Kidney capillary endothelial cell (primary cell): ENCODE data around the gene DIAPH3.
"Not testable (repeated sequence)": the region's sequence is repeated elsewhere in the genome, so short reads cannot be mapped to it uniquely, and the experiment has no call there.

Experiments used
- DNase-seq: peaks from one replicate; pipeline ENCODE4 v3.0.0-alpha.2; 2018; ENCODE audit warnings: low spot score

DIAPH3 gene, protein sequence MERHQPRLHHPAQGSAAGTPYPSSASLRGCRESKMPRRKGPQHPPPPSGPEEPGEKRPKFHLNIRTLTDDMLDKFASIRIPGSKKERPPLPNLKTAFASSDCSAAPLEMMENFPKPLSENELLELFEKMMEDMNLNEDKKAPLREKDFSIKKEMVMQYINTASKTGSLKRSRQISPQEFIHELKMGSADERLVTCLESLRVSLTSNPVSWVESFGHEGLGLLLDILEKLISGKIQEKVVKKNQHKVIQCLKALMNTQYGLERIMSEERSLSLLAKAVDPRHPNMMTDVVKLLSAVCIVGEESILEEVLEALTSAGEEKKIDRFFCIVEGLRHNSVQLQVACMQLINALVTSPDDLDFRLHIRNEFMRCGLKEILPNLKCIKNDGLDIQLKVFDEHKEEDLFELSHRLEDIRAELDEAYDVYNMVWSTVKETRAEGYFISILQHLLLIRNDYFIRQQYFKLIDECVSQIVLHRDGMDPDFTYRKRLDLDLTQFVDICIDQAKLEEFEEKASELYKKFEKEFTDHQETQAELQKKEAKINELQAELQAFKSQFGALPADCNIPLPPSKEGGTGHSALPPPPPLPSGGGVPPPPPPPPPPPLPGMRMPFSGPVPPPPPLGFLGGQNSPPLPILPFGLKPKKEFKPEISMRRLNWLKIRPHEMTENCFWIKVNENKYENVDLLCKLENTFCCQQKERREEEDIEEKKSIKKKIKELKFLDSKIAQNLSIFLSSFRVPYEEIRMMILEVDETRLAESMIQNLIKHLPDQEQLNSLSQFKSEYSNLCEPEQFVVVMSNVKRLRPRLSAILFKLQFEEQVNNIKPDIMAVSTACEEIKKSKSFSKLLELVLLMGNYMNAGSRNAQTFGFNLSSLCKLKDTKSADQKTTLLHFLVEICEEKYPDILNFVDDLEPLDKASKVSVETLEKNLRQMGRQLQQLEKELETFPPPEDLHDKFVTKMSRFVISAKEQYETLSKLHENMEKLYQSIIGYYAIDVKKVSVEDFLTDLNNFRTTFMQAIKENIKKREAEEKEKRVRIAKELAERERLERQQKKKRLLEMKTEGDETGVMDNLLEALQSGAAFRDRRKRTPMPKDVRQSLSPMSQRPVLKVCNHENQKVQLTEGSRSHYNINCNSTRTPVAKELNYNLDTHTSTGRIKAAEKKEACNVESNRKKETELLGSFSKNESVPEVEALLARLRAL

DNA sequence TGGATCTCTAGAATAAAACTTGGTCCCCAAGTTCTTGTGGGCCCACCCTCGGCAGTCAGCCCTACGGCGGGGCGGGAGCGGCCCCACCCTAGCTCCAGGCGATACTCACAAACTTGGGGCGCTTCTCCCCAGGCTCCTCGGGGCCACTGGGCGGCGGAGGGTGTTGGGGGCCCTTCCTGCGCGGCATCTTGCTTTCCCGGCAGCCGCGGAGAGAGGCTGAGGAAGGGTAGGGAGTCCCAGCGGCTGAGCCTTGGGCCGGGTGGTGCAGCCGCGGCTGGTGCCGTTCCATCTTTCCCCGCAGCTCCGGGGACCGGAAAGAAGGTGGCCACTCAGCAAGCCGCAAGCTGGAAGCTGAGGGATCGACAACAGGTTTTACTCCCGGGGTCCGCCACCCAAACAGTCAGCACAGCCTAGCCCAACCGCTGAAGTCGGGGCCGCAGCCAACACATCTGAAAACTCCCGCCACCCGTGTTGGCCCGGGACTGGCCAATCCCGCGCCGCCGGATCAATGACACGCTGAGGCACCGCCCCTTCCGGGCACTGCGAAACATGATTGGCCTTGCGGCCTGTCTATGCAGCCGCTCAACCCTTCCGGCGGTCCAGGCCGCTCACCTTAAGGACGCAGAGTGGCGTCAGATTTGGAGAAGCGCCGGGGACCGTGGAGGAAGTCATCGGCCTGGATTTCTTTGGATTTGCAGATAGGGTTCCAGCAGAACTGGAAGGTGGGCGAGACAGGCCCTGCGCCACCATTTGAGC lies at the start of gene DIAPH3:
Gene DIAPH3, minus strand, starts transcription at position 451 of the 756 bp plus-strand sequence. Its CDS starts 162 bp downstream, at position 289.
- peak; percentile 91 for DNase-seq

DNA sequence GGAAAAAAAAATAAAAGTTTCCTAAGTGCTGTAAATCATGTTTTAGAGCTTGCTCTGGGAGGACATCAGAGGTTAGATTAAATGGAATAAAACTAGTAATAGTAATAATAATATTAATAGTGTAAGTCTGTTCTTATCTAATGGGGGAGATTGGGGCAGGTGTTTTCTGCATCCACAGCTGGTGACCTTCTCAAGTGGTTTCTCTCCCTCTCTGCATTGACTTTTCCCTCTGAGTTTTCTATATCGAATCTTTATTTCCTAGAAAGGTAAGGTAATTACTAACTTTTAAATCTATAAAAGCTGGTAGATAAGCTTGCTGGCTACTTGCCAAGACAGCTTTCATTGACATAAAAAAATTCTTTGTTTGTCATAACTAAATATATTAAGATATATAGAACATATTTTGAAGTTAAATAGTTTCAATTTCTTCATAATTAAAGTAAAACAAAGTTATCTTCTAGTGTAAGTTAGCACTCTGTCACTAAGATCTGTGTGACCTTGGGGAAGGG lies 49.6 kb upstream of the DIAPH3 start:
- no peak for DNase-seq

DNA sequence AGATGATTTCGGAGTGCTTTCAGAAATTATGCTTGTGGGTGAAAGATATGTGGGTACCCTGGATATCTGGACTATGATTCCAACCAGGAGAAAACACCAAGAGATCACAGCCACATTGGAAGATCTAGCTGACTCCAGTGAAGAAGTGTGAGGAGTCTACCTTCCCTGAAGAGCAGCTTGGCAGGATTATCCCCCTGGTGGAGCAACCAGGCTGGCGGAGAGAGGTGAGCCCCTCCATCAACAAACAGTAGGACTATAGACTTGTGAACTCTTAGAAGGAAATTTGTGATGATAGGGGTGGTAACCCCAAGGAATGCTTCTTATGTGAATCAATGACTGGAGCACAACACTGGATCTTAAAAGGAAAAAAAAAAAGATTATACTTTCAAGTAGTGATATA lies 47.8 kb upstream of the DIAPH3 start:
- no peak for DNase-seq

DNA sequence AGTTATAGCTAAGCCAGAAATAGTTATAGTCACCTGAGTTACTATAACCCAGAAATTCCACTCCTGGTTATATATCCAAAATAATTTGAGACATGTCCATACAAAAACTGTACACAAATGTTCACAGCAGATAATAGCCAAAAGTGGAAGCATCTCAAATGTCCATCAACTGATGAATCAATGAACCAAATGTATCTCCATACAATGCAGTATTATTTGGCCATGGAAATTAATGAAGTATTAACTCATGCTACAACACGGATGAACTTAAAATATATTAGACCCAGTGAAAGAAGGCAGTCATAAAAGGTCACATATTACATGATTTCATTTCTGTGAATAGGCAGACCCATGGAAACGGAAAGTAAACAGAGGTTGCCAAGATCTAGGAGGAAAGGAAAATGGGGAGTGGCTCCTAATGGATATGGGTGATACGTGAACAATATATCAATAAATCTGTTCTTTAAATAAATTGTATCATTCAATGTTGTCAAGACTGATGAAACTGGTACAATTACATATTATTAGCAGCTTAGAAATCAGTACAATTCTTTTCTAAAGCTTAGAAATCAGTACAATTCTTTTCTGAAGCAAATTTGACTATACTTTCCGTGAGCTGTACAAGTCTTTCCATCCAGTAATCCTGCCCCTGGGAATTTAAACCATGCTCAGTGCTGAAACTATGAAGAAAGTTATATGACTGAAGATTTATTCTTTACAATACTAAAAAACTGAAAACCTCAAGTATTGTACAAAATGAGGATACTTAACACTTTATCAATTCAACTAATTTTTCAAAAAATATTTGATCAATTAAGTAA lies 47.0 kb upstream of the DIAPH3 start:
- no peak for DNase-seq

DNA sequence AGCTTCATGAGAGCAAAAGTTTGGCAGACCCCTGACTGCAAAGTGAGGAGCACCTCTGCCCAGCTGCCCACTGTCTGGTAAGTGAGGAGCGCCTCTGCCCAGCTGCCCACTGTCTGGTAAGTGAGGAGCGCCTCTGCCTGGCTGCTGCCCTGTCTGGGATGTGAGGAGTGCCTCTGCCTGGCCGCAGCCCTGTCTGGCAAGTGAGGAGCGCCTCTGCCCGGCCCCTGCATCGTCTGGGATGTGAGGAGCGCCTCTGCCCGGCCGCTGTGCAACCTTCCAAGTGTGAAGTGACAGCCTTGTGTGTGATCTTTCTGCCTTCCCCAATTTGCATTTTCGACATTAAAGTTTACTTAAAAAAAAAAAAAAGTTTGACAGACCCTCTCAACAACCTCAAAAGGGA lies 41.8 kb upstream of the DIAPH3 start:
- DNase-seq, result not testable (repeated sequence)

DNA sequence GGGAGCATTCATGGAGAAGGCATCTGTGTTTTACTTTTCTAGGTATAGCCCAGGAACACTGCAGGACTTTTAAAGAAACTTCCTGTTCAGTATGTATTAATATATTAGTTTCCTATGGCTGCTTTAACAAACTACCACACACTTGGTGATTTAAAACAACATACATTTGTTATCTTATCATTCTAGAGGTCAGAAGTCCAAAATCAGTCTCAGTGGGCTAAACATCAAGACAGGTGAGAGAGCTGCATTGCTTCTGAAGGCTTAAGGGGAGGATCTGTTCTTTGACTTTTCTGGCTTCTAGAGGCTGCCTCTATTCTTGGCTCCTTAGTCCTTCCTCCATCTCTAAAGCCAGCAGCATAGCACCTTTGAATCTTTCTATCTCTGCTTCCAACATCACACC lies 37.6 kb upstream of the DIAPH3 start:
- no peak for DNase-seq

DNA sequence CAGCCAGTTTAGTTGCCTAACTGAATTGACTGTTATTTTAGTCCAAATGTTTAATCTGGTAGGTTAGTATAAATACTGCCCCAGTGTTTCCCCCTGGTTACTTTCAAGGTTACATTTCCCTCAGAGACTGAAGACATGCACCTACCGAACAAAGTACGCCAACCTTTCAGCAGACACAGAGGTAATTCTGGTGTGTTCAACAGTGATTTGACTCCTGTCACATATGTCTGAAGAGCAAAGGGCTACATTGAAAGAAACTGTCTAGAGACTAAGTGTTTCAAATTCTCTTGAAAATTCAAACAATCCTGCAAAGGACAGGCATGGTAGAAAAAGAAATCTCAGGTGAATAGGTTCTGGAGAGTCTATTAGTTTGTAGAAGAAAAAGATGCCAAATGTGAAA lies 32.2 kb upstream of the DIAPH3 start:
- not testable (repeated sequence) for DNase-seq

DNA sequence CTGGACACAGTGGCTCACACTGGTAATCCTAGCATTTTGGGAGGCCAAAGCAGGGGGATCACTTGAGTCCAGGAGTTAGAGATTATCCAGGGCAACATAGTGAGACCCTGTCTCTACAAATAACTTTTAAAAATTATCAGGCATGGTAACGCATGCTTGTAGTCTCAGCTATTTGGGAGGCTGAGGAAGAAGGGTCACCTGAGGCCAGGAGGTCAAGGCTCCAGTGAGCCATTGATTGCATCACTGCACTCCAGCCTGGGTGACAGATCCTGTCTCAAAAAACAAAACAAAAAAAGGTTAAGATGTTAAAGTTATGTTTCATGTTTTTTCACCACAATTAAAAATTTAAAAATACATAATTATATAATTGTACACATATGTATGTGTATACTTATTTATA lies 19.2 kb upstream of the DIAPH3 start:
- no peak for DNase-seq

DNA sequence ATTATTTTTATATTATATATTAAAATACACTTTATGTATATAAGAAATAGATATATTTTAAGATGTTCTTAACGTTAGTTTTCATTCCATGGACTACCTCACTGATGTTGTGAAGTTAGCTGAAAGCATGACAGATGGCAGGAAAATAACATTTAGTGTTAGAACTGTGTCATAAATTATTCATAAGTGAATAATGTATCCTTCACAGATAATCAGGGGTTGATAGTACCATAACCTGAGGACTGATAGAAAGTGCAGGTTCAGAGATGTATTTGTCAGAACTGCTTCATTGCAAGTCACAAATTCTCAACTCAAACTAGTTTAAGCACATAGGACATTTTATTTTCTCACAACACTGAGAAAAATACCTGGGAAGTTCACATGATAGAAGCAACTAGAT lies 14.6 kb upstream of the DIAPH3 start:
- DNase-seq, result no peak

DNA sequence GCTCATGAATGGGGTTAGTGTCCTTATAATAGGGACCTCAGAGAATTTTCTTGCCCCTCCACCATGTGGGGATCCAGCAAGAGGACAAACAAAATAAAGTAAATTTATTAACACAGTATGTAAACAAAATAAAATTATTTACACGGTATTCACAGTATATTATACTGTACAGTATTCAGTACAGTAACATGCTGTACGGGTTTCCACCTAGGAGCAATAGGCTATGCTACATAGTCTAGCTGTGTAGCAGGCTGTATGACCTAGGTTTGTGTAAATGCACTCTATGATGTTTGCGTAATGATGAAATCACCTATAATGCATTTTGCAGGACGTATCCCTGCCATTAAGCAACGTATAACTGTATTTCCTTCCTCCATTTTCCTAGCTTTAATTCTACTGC lies 11.8 kb upstream of the DIAPH3 start:
- DNase-seq, result no peak

DNA sequence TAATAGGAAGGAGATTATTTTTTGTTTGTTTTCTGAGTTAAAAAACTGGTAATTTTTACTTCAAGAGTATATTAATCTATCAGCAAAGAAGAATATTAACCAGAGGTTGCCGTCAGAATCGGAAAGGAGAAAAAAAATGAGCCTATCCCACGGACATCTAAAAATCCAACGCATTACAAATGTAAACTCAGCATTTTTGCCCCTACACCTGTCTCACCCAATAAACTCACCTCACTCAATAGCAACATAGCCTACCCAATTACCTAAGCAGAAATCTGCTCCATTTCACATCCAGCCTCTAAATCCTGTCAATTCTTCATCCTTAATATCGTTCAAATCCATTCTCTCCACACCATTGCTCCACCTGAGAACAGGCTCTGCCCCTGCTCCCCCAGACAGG lies 10.4 kb upstream of the DIAPH3 start:
- no peak for DNase-seq

DNA sequence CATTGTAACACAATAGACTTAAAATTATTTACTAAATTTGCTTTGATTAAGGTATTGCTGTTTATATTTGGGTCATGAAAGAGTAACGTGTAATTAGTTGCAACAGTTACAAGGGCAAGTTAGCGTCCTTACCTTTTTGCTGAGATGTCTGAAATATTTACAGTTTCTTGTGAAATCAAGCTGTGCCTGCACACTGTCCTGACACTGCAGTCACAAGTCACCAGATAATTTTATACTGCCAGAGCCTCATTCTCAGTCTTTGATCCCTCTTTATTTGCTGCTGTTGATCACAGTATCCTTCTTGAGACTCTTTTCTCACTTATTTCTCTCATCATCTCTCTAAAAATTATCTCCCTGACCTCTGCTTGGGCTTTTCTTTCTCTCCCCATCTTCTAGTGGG lies 8.4 kb upstream of the DIAPH3 start:
- no peak for DNase-seq

DNA sequence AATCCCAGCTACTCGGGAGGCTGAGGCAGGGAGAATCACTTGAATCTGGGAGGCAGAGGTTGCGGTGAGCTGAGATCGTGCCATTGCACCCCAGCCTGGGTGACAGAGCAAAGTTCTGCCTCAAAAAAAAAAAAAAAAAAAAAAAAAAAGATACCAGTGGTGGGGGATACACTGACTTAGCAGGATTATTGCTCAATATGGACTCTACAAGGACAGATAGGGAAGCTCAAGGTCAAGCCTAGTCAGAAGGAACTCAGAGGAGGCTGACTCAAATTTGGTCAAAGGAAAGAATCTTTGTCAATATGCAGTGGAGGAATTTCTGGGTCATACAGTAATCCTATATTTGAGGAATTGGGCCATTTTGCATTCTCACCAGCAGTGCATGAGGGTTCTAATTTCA lies 6.7 kb upstream of the DIAPH3 start:
- no peak for DNase-seq

DNA sequence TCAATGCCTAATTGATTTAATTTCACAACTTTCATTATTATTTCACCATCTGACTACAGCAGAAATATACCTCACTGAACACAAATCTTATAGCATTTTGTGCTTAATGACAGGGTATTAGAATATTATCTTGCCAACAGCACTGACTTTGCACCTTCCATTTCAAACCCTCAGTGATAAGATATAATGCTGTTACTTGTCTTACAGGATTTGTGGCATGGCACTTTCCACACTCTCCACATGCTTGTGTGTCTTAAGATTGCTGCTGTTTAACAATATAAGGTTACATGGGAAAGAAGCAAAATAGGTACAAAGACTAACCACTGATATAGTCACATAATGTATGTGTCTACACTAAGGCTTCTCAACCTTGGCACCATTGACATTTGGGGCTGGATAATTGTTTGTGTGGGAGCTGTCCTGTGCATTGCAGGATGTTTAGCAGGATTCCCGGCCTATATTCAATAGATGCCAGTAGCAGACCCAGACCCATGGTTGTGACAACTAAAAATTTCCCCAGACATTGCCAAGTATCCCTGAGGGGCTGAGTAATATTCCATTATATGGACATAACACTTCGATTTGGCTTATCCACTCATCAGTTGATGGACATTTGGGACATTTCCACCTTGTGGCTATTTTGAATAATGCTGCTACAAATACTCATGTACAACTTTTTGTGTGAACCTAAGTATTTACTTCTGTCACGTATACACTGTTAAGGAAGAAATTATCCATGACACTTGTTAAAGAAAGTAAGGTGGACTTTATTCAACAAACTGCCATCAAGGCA lies 5.7 kb upstream of the DIAPH3 start:
- no peak for DNase-seq

DNA sequence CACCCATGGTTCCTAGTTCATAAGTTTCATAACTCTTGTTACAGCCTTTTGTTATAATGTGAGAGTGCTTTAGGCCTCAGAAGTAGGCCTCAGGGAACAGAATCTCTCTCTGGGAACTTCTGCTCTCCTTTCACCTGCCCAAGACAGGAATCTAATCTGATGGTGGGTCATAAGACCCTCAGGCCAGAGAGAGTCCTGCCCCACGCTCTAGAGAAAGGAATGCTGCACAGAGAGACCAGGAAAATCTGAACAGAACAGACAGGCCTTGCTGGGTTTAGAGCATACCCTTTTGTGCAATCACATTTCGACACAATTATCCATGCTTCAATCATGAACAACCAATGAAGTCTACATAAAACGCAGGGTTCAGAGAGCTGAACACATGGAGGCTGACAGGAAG lies 3.4 kb upstream of the DIAPH3 start:
- DNase-seq, result no peak

DNA sequence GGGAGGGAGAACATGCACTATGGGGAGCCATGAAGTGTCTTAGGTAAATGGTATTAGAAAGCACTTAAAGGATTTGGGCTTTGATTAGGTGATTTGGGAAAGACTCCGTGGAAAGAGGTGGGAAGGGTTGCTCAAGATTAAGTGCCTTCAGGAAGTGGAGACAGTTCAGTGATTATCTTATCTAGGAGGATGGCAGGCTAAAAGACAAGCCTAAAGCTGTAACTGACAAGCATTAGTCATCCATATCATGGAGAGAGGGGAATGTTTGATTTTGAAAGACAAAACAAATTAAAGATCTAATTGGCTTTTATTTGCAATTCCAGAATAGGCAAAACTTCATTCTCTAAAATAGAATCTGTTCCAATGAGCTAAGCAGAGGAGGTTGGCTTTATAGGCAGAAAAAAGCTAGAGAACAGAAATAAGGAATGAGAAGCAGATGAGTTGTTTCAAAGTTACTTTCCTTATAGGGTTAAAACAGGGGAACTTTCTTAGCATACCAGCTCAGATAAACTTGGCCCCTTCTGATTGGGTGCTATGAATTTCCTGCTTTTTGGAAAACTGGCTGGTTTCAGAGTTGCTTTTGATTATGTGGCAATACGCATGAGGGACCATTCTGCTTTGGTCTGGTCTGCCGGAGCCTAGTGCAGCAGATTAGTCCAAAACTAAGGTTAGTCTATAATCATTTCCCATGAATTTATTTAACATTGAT lies 1.8 kb upstream of the DIAPH3 start:
- DNase-seq, result no peak

DNA sequence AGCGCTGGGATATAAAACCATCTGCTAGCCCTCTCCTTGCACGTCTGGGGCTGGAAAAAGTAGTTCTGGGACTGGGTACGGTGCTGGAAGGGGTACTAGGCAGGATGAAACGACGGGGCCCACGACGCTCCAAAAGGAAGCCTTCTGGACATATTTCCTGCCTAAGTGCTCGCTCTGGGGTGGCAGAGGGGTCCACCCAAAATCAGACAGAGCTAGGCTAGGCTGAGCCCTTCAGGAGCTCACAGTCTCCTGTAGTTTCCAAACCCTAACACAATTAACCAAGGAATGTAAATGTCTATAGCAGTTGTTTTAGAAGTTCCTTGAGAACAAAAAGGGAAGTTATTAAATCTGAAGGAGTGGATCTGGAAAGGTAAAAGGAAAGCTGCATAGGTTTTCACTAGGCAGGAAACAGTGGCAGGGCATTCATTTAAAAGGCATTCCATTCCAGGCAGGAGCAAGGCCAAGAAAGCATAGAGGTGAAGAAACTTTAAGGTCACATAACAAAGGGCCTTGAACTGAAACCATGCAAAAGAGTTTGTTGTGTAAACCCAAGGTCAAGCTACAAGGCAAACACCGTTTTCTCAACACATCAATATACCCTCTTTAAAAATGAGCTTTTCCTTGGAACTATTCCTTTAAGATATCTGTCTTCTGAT lies 634 bp upstream of the DIAPH3 start:
- DNase-seq, result no peak

DNA sequence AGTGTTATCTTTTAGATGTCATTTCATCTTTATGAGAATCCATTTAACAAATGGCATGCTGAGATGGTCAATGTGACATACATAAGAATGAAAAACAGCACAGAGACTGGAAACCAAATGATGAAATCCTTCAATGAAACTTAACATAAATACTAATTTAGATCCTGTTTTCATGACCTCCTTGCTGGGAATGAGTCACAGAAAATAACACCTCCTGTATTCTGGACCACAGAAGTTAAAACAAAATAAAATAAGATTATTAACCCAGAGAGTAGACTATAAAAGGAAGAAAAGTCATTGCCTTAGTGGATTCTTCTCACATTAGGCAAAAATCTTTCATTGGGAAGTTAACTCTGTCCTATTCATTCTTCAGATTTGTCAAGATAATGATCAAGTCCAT lies 1.6 kb downstream of the DIAPH3 start:
- no peak for DNase-seq

DNA sequence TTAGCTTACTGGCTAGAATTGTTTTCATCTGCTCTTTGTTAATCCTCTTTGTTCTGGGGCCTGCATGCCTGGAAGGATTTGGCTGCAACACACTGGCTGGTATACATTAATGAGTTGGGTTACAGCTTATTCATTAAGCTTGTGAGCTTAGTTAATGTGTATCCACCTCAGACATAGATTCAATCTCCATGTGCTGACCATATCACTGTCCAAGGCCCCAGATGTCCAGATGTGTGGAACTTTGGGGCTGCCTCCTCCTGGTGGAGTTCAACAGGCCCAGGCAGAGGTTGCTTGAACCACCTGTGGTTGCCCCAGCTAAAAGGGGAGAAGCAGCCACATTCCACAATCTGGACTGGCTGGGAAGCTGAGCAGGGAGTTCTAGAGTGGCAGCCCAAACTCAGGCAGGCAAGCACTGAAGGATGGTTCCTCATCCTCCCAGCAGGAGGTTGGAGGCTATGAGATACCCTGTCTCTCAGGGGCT lies 5.4 kb downstream of the DIAPH3 start:
- DNase-seq, result no peak
